Subcutaneous abdominal adipose tissue (tissue), 5 donors: ENCODE data around the gene FKBP1B.
"Not testable (repeated sequence)": the region's sequence is repeated elsewhere in the genome, so short reads cannot be mapped to it uniquely, and the experiment has no call there.

Experiments
- H3K27ac ChIP-seq: one replicate; pipeline ENCODE4 v1.7.0; 2013; ENCODE audit warnings: low read depth, mild to moderate bottlenecking, inconsistent platforms, low read length, moderate library complexity
- H3K27me3 ChIP-seq, 5 donors: one replicate each; pipeline ENCODE4 v1.7.0; 2013; ENCODE audit warnings: low read length in 5 of 5, inconsistent platforms in 1 of 5; ENCODE audit not compliant: control insufficient read depth in 5 of 5, insufficient read depth in 4 of 5
- H3K36me3 ChIP-seq, 5 donors: one replicate each; pipeline ENCODE4 v1.7.0; 2013; ENCODE audit warnings: low read length in 5 of 5; ENCODE audit not compliant: control insufficient read depth in 5 of 5, insufficient read depth in 5 of 5
- H3K4me1 ChIP-seq, 5 donors: one replicate each; pipeline ENCODE4 v1.7.0; 2013; ENCODE audit warnings: low read length in 5 of 5, mild to moderate bottlenecking in 3 of 5, moderate library complexity in 1 of 5; ENCODE audit not compliant: control insufficient read depth in 5 of 5, insufficient read depth in 5 of 5
- H3K4me3 ChIP-seq, 5 donors: one replicate each; pipeline ENCODE4 v1.7.0; 2013; ENCODE audit warnings: low read length in 5 of 5, low read depth in 1 of 5
- H3K9ac ChIP-seq, 5 donors: one replicate each; pipeline ENCODE4 v1.7.0; 2013; ENCODE audit warnings: low read length in 5 of 5, mild to moderate bottlenecking in 4 of 5, moderate library complexity in 3 of 5
- H3K9me3 ChIP-seq, 5 donors: one replicate each; pipeline ENCODE4 v1.7.0; 2013; ENCODE audit warnings: low read length in 5 of 5; ENCODE audit not compliant: control insufficient read depth in 5 of 5
- donor health status: healthy.
- donor health status: healthy.
- donor health status: healthy.
- donor health status: healthy.
- donor health status: healthy.

Gene FKBP1B

DNA sequence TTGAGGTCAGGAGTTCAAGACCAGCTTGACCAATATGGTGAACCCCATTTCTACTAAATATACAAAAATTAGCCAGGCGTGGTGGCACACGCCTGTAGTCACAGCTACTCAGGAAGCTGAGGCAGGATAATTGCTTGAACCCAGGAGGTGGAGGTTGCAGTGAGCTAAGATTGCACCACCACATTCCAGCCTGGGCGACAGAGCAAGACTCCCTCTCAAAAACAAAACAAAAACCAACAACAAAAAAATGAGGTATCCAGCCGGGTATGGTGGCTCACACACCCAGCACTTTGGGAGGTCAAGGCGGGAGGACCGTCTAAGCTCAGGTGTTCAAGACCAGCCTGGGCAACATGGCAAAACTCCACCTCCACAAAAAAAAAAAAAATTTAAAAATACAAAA, 34.6 kb upstream of the FKBP1B start:
- not testable (repeated sequence) for H3K4me3 ChIP-seq, H3K36me3 ChIP-seq, H3K9ac ChIP-seq, H3K4me1 ChIP-seq, H3K27ac ChIP-seq, H3K9me3 ChIP-seq
- peaks cover 15 to 24% (median 17%) of the 10 kb centered on the region in 5 donors for H3K27me3 ChIP-seq

DNA sequence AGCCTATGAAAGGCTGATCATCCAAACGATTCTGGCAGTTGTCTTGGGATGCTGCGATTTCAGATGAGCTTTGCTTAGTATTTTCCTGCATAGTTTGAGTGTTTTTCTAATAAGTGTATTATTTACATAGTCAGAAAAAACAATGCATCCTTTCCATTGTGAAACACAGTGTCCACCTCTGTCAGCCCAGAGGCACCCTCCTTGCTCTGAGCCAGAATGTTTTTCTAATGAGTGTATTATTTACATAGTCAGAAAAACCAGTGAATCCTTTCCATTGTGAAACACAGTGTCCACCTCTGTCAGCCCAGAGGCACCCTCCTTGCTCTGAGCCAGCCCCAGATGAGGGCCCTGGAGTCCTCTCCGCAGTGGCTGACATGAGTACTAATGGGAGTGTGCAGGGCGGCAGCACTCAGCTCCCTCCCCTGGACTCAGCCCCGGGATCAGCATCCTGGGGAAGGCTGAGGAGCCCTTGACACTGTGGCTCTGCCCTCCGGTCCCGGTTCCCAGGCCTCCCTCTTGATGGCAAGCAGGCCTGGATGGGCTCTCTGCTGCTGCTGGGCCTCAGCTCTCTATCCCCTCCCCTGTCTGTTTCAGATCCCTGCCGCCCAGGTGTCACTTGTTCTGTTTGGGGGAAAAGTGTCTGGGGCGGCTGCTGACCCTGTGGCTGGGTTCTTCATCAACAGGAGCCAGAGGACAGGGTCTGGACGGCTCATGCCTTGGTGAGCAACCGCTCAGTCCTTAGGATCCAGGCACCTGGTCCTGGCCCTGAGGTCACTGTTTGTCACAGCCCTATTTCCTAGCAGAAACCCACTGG, 33.8 kb upstream of the FKBP1B start:
- no peaks in the 10 kb centered on the region for H3K9me3 ChIP-seq
- H3K27ac ChIP-seq: no peak overlapping the region
- H3K4me1 ChIP-seq: peaks cover 0 to under 1% (median 0%) of the 10 kb centered on the region in 5 donors
- peaks cover 6 to 16% (median 10%) of the 10 kb centered on the region in 5 donors for H3K27me3 ChIP-seq
- H3K9ac ChIP-seq: no peak overlapping the region
- no peak overlapping the region for H3K4me3 ChIP-seq
- H3K36me3 ChIP-seq: no peaks in the 10 kb centered on the region

DNA sequence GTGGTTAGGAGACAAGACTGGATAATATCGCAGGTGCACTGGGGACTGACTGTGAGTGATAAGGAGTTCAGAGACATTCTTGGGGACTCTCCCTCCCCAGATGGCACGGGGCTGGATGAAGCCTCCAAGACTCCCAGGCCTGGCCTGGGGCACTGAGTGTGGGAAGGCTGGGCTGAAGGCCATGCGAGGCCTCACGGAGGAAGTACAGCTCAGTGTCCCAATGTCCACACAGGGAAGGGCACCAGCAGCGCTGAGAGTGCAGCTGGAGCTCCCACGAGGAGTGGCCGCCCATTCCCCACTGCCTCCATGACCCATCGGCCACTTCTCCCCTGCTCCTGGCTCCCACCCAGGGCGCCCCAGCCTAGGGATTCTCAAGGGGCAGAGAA, 33.2 kb upstream of the FKBP1B start:
- Histone ChIP-seq H3K9ac (no peak overlapping the region), H3K4me1 (no peaks in the 10 kb centered on the region), H3K9me3 (no peaks in the 10 kb centered on the region), H3K4me3 (no peak overlapping the region), H3K27ac (no peak overlapping the region), H3K27me3 (peaks cover under 1 to 11% (median 4%) of the 10 kb centered on the region in 5 donors), H3K36me3 (peaks cover 0 to under 1% (median 0%) of the 10 kb centered on the region in 5 donors)

DNA sequence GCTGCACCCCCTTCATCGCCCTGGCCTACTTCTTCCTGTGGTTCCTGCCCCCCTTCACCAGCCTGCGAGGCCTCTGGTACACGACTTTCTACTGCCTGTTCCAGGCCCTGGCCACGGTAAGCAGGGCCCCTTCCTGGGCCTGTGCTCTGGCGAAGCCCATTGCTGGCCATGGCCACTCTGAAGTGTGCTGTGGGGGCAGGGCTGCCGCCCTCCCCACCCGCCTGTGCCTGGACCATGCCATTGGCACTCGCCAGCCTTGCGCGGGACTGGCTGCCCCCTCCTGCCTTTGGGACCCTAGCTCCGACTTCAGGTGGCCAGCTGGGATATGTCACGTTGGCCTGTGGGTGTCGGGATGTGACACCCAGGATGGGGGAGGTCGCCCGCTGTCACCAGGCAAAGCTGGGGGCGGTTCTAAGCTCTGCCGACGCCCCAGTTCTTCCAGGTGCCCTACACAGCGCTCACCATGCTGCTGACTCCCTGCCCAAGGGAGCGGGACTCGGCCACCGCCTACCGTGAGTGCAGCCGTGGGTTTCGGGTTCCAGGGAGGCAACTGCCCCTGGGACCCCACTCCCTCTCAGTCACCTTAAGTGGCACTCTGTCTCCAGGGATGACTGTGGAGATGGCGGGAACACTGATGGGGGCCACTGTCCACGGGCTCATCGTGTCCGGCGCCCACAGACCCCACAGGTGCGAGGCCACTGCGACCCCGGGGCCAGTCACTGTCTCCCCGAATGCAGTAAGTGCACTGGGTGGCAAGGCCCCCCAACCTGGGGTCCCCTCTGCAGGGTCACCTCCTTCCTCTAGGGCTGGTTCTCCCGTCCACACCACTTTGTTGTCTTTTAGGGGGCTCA, 32.5 kb upstream of the FKBP1B start:
- Histone ChIP-seq H3K4me3 (no peak overlapping the region), H3K27ac (no peak overlapping the region), H3K9ac (no peak overlapping the region), H3K27me3 (peaks cover 0 to 8% (median 0%) of the 10 kb centered on the region in 5 donors), H3K9me3 (no peaks in the 10 kb centered on the region), H3K36me3 (peaks cover 0 to 3% (median 1%) of the 10 kb centered on the region in 5 donors), H3K4me1 (no peaks in the 10 kb centered on the region)

DNA sequence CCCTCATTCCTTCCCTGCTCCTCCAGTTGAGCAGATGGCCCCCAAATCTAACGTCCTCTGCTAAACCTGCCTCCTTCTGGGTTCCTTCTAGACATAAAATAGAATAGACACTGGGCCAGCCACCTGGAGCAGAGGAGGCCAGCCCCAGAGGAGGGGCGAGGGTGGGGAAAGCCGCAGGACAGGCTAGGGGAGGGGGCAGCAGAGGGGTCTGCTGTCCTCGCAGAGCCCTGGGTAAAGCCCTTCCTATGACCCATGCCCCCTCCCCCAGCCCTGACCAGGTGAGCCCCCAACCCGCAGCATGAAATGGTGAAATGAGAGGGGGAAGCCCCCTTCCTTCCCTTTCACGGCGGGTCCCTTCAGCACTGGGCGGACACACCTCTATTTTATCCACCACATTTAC, 31.8 kb upstream of the FKBP1B start:
- H3K27ac ChIP-seq: no peak overlapping the region
- no peaks in the 10 kb centered on the region for H3K4me1 ChIP-seq
- no peak overlapping the region for H3K9ac ChIP-seq
- peaks cover 0 to 6% (median 0%) of the 10 kb centered on the region in 5 donors for H3K27me3 ChIP-seq
- H3K4me3 ChIP-seq: no peak overlapping the region
- peaks cover 0 to 8% (median 7%) of the 10 kb centered on the region in 5 donors for H3K36me3 ChIP-seq
- H3K9me3 ChIP-seq: no peaks in the 10 kb centered on the region

DNA sequence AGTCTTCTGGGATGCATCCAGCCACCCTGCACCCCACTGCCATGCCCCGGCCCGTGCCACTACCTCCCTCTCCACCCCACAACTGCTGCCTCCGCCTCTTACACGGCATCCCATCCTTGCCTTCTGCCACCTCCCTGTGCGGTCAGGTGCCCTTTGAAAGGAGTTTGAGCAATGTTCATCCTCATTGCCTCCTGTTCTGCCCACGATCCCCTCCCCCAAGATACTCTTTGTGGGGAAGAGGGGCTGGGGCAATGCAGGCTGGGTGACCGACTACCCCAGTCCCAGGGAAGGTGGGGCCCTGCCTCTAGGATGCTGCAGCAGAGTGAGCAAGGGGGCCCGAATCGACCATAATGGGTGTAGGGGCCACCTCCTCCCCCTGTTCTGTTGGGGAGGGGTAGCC, 31.3 kb upstream of the FKBP1B start:
- H3K36me3 ChIP-seq: peaks cover 0 to 13% (median 11%) of the 10 kb centered on the region in 5 donors
- H3K27me3 ChIP-seq: peaks cover 0 to under 1% (median 0%) of the 10 kb centered on the region in 5 donors
- no peaks in the 10 kb centered on the region for H3K4me1 ChIP-seq
- H3K4me3 ChIP-seq: no peak overlapping the region
- H3K9me3 ChIP-seq: no peaks in the 10 kb centered on the region
- no peak overlapping the region for H3K27ac ChIP-seq
- H3K9ac ChIP-seq: no peak overlapping the region

DNA sequence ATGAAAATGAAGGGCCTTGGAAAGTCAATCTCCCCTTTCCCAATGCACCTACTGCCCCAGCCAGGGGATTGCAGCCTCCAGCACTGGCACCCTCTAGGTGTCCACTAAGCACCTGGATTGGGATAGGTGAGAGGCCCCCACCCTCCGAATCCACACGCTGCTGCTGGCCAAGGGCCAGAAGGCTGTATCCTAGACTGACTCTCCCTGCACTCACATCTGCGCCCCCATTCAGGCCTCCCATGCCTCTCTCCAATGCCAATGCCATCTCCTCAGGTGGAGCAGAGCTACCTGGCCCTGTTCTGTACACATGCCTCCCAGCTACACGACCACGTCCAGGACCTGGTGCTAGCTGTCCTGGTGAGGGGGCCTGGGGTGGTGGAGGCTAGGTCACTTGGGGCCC, 29.8 kb upstream of the FKBP1B start:
- no peaks in the 10 kb centered on the region for H3K27me3 ChIP-seq
- no peaks in the 10 kb centered on the region for H3K9me3 ChIP-seq

DNA sequence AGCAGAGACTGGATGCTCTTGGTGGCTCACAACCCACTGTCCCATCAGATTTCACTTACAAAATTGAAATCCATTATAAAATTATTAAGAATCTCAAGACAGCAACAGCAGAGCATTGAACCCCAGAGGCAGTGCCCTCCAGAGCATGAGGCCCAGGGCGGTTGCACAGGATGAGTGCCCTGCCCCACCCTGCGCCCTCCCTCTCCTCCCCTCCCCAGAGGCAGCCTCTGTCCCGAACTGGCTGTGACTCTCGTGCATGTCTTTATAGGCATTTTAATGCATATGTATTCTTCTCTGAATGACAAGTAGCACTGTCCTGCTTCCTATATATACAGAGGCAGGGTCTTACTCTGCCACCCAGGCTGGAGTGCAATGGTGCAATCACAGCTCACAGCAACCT, 29.3 kb upstream of the FKBP1B start:
- H3K4me1 ChIP-seq: no peaks in the 10 kb centered on the region
- H3K9me3 ChIP-seq: no peaks in the 10 kb centered on the region
- H3K4me3 ChIP-seq: no peak overlapping the region
- H3K27me3 ChIP-seq: no peaks in the 10 kb centered on the region
- H3K27ac ChIP-seq: no peak overlapping the region
- H3K36me3 ChIP-seq: peaks cover 0 to 32% (median 24%) of the 10 kb centered on the region in 5 donors
- H3K9ac ChIP-seq: no peak overlapping the region

More for the DNA sequence above, 29.8 kb upstream of the FKBP1B start:
- Histone ChIP-seq H3K36me3 (peaks cover 0 to 27% (median 18%) of the 10 kb centered on the region in 5 donors), H3K27ac (no peak overlapping the region), H3K4me1 (no peaks in the 10 kb centered on the region), H3K4me3 (no peak overlapping the region), H3K9ac (no peak overlapping the region)

DNA sequence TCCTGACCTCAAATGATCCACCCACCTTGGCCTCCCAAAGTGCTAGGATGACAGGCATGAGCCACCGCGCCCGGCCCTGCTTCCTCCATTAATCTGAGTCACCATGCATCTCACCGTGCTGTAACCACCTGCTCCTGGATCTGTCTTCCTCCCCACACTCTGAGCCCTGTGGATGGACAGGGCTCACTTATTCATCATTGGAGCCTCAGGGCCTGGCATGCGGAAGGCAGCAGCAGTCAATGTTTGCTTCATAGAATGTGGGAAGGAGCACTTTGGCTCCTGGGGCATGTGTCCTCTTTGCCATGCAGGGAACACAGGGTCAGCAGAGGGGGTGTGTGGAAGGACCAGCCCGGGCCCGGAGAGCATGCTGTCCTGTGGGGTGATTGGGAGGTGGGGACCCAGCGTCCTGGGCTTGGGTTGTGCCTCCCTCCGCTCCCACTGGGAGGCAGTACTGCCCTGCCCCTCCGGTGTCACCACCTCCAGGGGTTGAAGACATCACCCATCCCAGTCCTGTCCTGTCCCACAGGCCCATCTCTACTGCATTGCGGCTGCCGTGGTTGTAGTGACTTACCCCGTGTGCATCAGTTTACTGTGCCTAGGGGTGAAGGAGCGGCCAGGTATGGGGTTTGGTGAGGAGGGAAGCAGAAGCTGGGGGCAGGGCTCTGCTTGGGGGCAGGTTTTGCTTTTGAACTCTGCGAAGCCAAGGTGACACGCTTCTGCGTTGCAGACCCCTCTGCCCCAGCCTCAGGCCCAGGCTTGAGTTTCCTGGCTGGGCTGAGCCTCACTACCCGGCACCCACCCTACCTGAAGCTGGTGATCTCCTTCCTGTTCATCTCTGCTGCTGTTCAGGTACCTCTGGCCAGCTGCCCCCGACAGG, 28.2 kb upstream of the FKBP1B start:
- no peaks in the 10 kb centered on the region for H3K27me3 ChIP-seq
- peaks cover 0 to 36% (median 24%) of the 10 kb centered on the region in 5 donors for H3K36me3 ChIP-seq
- H3K9me3 ChIP-seq: no peaks in the 10 kb centered on the region
- H3K4me3 ChIP-seq: no peak overlapping the region
- H3K9ac ChIP-seq: no peak overlapping the region
- no peaks in the 10 kb centered on the region for H3K4me1 ChIP-seq
- no peak overlapping the region for H3K27ac ChIP-seq
